GM12878 (cell line): ENCODE data around the gene MAP2K7. TPM values are rescaled to one million over a fixed set of nuclear protein-coding genes. Genes with fewer than 3 reads are reported as not detected.

ENCODE experiments used
- ATAC-seq: fragments of 200-7000 bp; cut with Tn5 transposase; 3 replicates; pipeline ENCODE4 v1.9.1; 2020; ENCODE audit warnings: mild to moderate bottlenecking, moderate library complexity
- BruUV-seq: library from RNA; stranded (reverse); fragments of 400-500 nt; replicated peaks from 2 replicates; lab custom pipeline; 2021; lab: Mats Ljungman, UMichigan
- CTCF ChIA-PET: fragments of 300-600 bp; sonication (Branson Sonifier 250); formaldehyde crosslinking; extraction: SDS; loops from one replicate; lab custom pipeline; 2021; ENCODE audit warnings: inconsistent platforms; lab: Yijun Ruan, JAX
- POLR2A ChIA-PET: fragments of 350-600 bp; formaldehyde crosslinking; extraction: SDS; loops from one replicate; lab custom pipeline; 2021; ENCODE audit warnings: inconsistent platforms; lab: Charles Lee
- RAD21 ChIA-PET: fragments of 300-600 bp; sonication (Branson Sonifier 250); formaldehyde crosslinking; loops from one replicate; lab custom pipeline; 2023; ENCODE audit warnings: antibody characterized with exemption; ENCODE audit not compliant: unreplicated experiment; lab: Charles Lee
- SMC1A ChIA-PET: fragments of 300-600 bp; sonication (Branson Sonifier 250); formaldehyde crosslinking; loops from one replicate; lab custom pipeline; 2023; ENCODE audit not compliant: unreplicated experiment, uncharacterized antibody; lab: Charles Lee
- DNase-seq: peaks from one replicate; pipeline ENCODE4 v3.0.0-alpha.2; 2011; ENCODE audit warnings: low read depth, low spot score
- FAIRE-seq: peaks from 3 replicates; lab custom pipeline; 2011; peaks lifted over from hg19 to GRCh38; lab: Jason Lieb, UNC
- H2AFZ ChIP-seq: 2 replicates; pipeline ENCODE4 v1.6.0; 2011; ENCODE audit warnings: low read depth, low read length, control low read depth; ENCODE audit not compliant: control insufficient read depth
- H3K27ac ChIP-seq: 2 replicates; pipeline ENCODE4 v1.5.1; 2011; ENCODE audit warnings: control low read depth; ENCODE audit not compliant: control insufficient read depth, insufficient read depth
- H3K27me3 ChIP-seq, 2 experiments: replicated peaks in 1 of 2; 2 replicates each; pipeline versions ENCODE4 v1.6.0 to v1.6.1; 2011; ENCODE audit warnings: low read length in 1 of 2; ENCODE audit not compliant: control insufficient read depth in 2 of 2, insufficient read depth in 2 of 2
- H3K36me3 ChIP-seq, 2 experiments: 2 replicates each; pipeline ENCODE4 v1.5.1; 2011; ENCODE audit warnings: low read length in 1 of 2; ENCODE audit not compliant: control insufficient read depth in 2 of 2, insufficient read depth in 2 of 2
- H3K4me1 ChIP-seq: 2 replicates; pipeline ENCODE4 v1.6.1; 2011; ENCODE audit warnings: mild to moderate bottlenecking, low read length, moderate library complexity, mixed read lengths; ENCODE audit not compliant: control insufficient read depth, insufficient read depth
- H3K4me2 ChIP-seq: 2 replicates; pipeline ENCODE4 v1.6.0; 2011; ENCODE audit warnings: control low read depth; ENCODE audit not compliant: control insufficient read depth, insufficient read depth
- H3K4me3 ChIP-seq: fragments of 200-600 bp; sonication (generic); 2 replicates; pipeline ENCODE4 v1.5.1; 2016
- H3K79me2 ChIP-seq: 2 replicates; pipeline ENCODE4 v1.6.0; 2011; ENCODE audit warnings: low read length; ENCODE audit not compliant: control insufficient read depth, insufficient read depth
- H3K9ac ChIP-seq: 2 replicates; pipeline ENCODE4 v1.8.0; 2011; ENCODE audit warnings: low read length, control low read depth, mixed read lengths; ENCODE audit not compliant: control insufficient read depth, insufficient read depth
- H3K9me3 ChIP-seq: replicated peaks from 3 replicates; pipeline ENCODE4 v1.5.1; 2011; ENCODE audit warnings: mild to moderate bottlenecking, low read length; ENCODE audit not compliant: control insufficient read depth, insufficient read depth
- H4K20me1 ChIP-seq: 2 replicates; pipeline ENCODE4 v1.6.0; 2011; ENCODE audit not compliant: control insufficient read depth, insufficient read depth
- EP300 ChIP-seq, 2 experiments: fragments of 150-350 bp in 1 of 2; IDR thresholded peaks; 2 replicates each; pipeline ENCODE4 v1.6.1; 2011 to 2012; ENCODE audit warnings: low read depth in 2 of 2, low read length in 2 of 2, borderline replicate concordance in 1 of 2, improper control_type of control experiment in 1 of 2, inconsistent platforms in 1 of 2; ENCODE audit not compliant: control insufficient read depth in 1 of 2
- ESRRA ChIP-seq: IDR thresholded peaks from 2 replicates; pipeline ENCODE4 v1.6.1; 2012; ENCODE audit warnings: mild to moderate bottlenecking, low read length, improper control_type of control experiment
- HCFC1 ChIP-seq: fragments of 150-350 bp; IDR thresholded peaks from 2 replicates; pipeline ENCODE4 v1.6.1; 2014; ENCODE audit warnings: low read length
- RAD51 ChIP-seq: fragments of 450-650 bp; IDR thresholded peaks from 2 replicates; pipeline ENCODE4 v1.6.1; 2016; ENCODE audit warnings: moderate library complexity, mild to moderate bottlenecking, inconsistent platforms
- SPI1 ChIP-seq: IDR thresholded peaks from 2 replicates; pipeline ENCODE4 v1.6.1; 2011; ENCODE audit warnings: low read depth, mild to moderate bottlenecking, low read length, moderate library complexity, borderline replicate concordance; ENCODE audit not compliant: insufficient read depth
- TAF1 ChIP-seq: IDR thresholded peaks from 2 replicates; pipeline ENCODE4 v1.6.1; 2011; ENCODE audit warnings: mild to moderate bottlenecking, low read depth, low read length, borderline replicate concordance
- ZSCAN29 ChIP-seq: fragments of 450-650 bp; IDR thresholded peaks from 2 replicates; pipeline ENCODE4 v1.6.1; 2017; ENCODE audit warnings: mild to moderate bottlenecking, moderate library complexity
- WGBS: methylation state at CpG from one replicate; pipeline ENCODE4 v1.1.6; 2016; ENCODE audit warnings: low lambda C conversion rate; ENCODE audit not compliant: insufficient replicate concordance, insufficient coverage; ENCODE audit errors: missing lambda C conversion rate; 5-methylcytosine and 5-hydroxymethylcytosine counted together
- in situ Hi-C: fragments of 300-500 bp; cut with MboI; formaldehyde crosslinking; loops from 9 replicates; pipeline ENCODE4 v1.14.3; 2018; ENCODE audit warnings: mixed read lengths
- intact Hi-C: fragments of 100-400 bp; cut with micrococcal nuclease; formaldehyde crosslinking; loops from one replicate; pipeline ENCODE4 v1.14.2; 2022; ENCODE audit not compliant: unreplicated experiment
- polyA plus RNA-seq, 11 experiments: library from polyadenylated mRNA; depleted of rRNA in 4 of 11; unstranded in 6 of 11; stranded (reverse) in 5 of 11; fragments of >200 nt; fragmentation: Nextera tagmentation in 4 of 11; fragmentation: Illumina TruSeq in 1 of 11; extraction: Ambion mirVana in 4 of 11; extraction: Trizol in 1 of 11; gene quantifications; 1 replicate in 1 of 11; 2 replicates in 10 of 11; pipeline versions ENCODE4 v1.2.1 to v1.2.3, GENCODE V29; 2011 to 2016; ENCODE audit warnings: inconsistent platforms in 2 of 11, missing spikeins in 2 of 11, low read depth in 1 of 11
- total RNA-seq, 4 experiments: library from RNA; depleted of rRNA in 3 of 4; stranded (reverse); fragments of >200 nt in 3 of 4; fragmentation: Illumina TruSeq in 1 of 4; extraction: Trizol in 1 of 4; gene quantifications; 2 replicates each; pipeline versions ENCODE4 v1.2.1 to v1.2.3, GENCODE V29; 2013 to 2021
- TF ChIP-seq, protein P1 (sequence below): fragments of 450-650 bp; formaldehyde crosslinking; IDR thresholded peaks from 2 replicates; pipeline ENCODE4 v1.5.0; 2022; ENCODE audit warnings: mild to moderate bottlenecking, missing genetic modification characterization
- TF ChIP-seq, protein P2 (sequence below): IDR thresholded peaks from 2 replicates; pipeline ENCODE4 v1.6.1; 2012; ENCODE audit warnings: low read depth, low read length, improper control_type of control experiment
- TF ChIP-seq, protein P3 (sequence below): IDR thresholded peaks from 2 replicates; pipeline ENCODE4 v1.6.1; 2012; ENCODE audit warnings: low read depth, low read length, improper control_type of control experiment
- TF ChIP-seq, protein P4 (sequence below): fragments of 450-650 bp; IDR thresholded peaks from 2 replicates; pipeline ENCODE4 v1.6.1; 2018; ENCODE audit warnings: mild to moderate bottlenecking, low read depth, moderate library complexity; ENCODE audit not compliant: partially characterized antibody

MAP2K7 gene
- total and polyA plus RNA-seq, 10 of the 15 experiments (the other 5 are each of a cell fraction or from before 2014, with no cell fraction given) = 0.34 to 32.2 (median 6.7) TPM

DNA sequence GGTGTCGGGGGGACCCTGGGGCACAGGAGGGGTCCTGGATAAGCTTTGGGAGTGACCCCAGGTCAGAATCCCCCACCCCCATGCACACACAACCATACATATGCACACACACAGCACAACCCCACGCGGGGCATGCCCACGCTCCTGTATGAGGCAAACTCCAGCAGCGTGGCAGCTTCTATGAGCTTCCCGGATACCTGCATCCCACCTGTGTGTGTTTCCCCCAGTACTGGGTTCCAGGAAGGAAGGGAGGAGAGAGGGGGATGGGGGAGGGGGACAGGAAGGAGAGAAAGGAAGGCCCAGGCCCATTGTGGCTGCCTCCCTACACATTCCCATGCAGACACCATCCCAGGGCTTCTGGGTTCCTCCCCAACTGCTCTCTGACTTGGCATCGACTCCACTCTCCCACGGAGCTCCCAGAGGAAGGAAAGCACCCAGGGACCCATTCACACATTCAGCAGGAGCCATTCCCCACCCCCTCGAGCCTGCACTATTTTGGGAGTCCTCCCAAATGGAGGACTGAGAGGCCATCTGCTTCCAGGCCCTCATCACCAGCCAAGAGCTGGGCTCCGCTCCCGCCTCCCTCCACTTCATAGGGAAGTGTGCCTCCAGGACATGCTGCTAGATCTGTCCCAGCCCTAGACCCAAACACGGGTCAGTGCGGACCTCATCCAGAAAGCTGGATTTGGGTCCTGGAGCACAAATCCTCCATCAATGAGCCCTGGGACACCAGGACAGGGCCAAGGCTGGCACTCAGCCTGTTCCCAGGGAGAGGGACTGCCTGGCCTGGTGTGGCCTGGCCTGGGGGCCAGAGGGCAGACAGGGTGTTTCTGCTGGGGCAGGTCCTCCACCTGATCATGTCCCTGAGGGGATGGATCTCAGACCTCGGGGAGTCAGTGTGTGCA is 42.7 kb upstream of the MAP2K7 start:
- no peak overlapping the region for H3K9ac ChIP-seq
- H3K4me1 ChIP-seq = peaks cover 7% of the 10 kb centered on the region; the same call in 1 of the 2 replicates
- ChIA-PET SMC1A (no interaction called here), RAD21 (interaction anchor here (1.1 kb wide), 1 partner anchor 9 kb away, joined by 3 read pairs; no protein-coding TSS in a partner anchor), CTCF (interaction anchor here (0.6 to 1.8 kb wide), 6 partner anchors 9 to 142 kb away, joined by 3 to 9 read pairs (median 4); no protein-coding TSS in a partner anchor), POLR2A (no interaction called here)
- no peak overlapping the region for H3K27ac ChIP-seq
- no peaks in the 10 kb centered on the region; the same call in 2 of the 3 replicates for H3K9me3 ChIP-seq
- H3K27me3 ChIP-seq = peaks cover 2 to 13% of the 10 kb centered on the region in 2 experiments; a peak in 3 of 4 replicates
- H4K20me1 ChIP-seq = no peaks in the 10 kb centered on the region
- H3K4me2 ChIP-seq = no peak overlapping the region
- no peak for ATAC-seq
- no TSS peak for BruUV-seq
- H2AFZ ChIP-seq = no peak overlapping the region
- no peak for DNase-seq
- FAIRE-seq = no peak
- intact Hi-C loops = no loop called here
- H3K36me3 ChIP-seq = no peaks in the 10 kb centered on the region
- whole genome bisulfite sequencing = 67% methylated on average over 14 of the region's 14 CpGs
- no peaks in the 10 kb centered on the region for H3K79me2 ChIP-seq
- H3K4me3 ChIP-seq = no peak overlapping the region
- TF ChIP-seq, protein P1, sequence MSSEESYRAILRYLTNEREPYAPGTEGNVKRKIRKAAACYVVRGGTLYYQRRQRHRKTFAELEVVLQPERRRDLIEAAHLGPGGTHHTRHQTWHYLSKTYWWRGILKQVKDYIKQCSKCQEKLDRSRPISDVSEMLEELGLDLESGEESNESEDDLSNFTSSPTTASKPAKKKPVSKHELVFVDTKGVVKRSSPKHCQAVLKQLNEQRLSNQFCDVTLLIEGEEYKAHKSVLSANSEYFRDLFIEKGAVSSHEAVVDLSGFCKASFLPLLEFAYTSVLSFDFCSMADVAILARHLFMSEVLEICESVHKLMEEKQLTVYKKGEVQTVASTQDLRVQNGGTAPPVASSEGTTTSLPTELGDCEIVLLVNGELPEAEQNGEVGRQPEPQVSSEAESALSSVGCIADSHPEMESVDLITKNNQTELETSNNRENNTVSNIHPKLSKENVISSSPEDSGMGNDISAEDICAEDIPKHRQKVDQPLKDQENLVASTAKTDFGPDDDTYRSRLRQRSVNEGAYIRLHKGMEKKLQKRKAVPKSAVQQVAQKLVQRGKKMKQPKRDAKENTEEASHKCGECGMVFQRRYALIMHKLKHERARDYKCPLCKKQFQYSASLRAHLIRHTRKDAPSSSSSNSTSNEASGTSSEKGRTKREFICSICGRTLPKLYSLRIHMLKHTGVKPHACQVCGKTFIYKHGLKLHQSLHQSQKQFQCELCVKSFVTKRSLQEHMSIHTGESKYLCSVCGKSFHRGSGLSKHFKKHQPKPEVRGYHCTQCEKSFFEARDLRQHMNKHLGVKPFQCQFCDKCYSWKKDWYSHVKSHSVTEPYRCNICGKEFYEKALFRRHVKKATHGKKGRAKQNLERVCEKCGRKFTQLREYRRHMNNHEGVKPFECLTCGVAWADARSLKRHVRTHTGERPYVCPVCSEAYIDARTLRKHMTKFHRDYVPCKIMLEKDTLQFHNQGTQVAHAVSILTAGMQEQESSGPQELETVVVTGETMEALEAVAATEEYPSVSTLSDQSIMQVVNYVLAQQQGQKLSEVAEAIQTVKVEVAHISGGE (CRISPR knock-in tag) = no peak
- TF ChIP-seq TAF1 (no peak), RAD51 (no peak), ZSCAN29 (no peak), SPI1 (no peak), EP300 (IDR thresholded peaks at IDR 0.05; ENCODE audit: borderline replicate concordance in 1 of 2, control insufficient read depth in 1 of 2, low read depth in 2 of 2, low read length in 2 of 2) (no peak), HCFC1 (no peak), ESRRA (no peak)
- TF ChIP-seq, protein P2, sequence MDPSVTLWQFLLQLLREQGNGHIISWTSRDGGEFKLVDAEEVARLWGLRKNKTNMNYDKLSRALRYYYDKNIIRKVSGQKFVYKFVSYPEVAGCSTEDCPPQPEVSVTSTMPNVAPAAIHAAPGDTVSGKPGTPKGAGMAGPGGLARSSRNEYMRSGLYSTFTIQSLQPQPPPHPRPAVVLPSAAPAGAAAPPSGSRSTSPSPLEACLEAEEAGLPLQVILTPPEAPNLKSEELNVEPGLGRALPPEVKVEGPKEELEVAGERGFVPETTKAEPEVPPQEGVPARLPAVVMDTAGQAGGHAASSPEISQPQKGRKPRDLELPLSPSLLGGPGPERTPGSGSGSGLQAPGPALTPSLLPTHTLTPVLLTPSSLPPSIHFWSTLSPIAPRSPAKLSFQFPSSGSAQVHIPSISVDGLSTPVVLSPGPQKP = no peak
- TF ChIP-seq, protein P3, sequence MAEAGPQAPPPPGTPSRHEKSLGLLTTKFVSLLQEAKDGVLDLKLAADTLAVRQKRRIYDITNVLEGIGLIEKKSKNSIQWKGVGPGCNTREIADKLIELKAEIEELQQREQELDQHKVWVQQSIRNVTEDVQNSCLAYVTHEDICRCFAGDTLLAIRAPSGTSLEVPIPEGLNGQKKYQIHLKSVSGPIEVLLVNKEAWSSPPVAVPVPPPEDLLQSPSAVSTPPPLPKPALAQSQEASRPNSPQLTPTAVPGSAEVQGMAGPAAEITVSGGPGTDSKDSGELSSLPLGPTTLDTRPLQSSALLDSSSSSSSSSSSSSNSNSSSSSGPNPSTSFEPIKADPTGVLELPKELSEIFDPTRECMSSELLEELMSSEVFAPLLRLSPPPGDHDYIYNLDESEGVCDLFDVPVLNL = no peak
- TF ChIP-seq, protein P4, sequence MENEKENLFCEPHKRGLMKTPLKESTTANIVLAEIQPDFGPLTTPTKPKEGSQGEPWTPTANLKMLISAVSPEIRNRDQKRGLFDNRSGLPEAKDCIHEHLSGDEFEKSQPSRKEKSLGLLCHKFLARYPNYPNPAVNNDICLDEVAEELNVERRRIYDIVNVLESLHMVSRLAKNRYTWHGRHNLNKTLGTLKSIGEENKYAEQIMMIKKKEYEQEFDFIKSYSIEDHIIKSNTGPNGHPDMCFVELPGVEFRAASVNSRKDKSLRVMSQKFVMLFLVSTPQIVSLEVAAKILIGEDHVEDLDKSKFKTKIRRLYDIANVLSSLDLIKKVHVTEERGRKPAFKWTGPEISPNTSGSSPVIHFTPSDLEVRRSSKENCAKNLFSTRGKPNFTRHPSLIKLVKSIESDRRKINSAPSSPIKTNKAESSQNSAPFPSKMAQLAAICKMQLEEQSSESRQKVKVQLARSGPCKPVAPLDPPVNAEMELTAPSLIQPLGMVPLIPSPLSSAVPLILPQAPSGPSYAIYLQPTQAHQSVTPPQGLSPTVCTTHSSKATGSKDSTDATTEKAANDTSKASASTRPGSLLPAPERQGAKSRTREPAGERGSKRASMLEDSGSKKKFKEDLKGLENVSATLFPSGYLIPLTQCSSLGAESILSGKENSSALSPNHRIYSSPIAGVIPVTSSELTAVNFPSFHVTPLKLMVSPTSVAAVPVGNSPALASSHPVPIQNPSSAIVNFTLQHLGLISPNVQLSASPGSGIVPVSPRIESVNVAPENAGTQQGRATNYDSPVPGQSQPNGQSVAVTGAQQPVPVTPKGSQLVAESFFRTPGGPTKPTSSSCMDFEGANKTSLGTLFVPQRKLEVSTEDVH = no peak
- in situ Hi-C loops = no loop called here
